ENCODE measurements around the gene UBR3. TPM values are rescaled to one million over a fixed set of nuclear protein-coding genes. Genes with fewer than 3 reads are reported as not detected.
"Not testable (repeated sequence)": the region's sequence is repeated elsewhere in the genome, so short reads cannot be mapped to it uniquely, and the experiment has no call there.

Gene UBR3
- total RNA-seq, 1 donor from 2014 or later = 35.6 TPM

DNA sequence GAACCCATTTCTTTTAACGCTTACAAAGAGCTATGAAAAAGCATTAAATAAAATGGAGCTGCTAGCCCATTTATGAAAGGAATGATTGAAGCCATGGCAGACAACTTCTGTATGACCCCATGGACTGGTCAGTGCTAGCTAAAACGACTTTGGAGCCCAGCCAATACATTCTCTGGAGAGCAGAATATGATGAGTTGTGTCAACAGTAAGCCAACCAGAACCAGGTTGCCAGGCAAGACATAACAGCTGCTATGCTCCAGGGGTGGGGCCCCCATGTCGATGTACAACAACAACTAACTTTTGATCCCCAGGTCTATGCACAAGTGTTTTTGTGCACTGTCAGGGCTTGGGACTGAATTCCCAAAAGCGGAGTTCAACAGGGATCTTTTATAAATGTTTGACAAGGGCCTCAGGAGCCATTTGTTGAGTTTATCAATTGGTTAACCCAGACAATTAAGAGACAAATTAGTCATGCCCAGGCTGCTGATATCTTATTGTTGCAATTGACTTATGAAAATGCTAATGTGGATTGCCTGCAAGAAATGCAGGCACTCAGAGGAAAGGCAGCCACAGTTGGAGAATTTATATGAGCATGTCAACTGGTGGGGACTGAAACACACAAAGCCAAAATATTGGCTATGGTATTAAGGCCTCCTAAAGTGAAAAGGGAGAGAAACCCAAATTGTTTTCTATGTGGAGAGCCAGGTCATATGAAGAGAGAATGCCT, 286.1 kb downstream of the UBR3 start:
- ChIA-PET POLR2A (no interaction called here), CTCF (no interaction called here)
- DNase-seq (no peak), ATAC-seq (ENCODE audit: low read depth) (no peak)
- H3K27me3 Mint-ChIP-seq = no peaks in the 10 kb centered on the region
- TF ChIP-seq, protein P1, sequence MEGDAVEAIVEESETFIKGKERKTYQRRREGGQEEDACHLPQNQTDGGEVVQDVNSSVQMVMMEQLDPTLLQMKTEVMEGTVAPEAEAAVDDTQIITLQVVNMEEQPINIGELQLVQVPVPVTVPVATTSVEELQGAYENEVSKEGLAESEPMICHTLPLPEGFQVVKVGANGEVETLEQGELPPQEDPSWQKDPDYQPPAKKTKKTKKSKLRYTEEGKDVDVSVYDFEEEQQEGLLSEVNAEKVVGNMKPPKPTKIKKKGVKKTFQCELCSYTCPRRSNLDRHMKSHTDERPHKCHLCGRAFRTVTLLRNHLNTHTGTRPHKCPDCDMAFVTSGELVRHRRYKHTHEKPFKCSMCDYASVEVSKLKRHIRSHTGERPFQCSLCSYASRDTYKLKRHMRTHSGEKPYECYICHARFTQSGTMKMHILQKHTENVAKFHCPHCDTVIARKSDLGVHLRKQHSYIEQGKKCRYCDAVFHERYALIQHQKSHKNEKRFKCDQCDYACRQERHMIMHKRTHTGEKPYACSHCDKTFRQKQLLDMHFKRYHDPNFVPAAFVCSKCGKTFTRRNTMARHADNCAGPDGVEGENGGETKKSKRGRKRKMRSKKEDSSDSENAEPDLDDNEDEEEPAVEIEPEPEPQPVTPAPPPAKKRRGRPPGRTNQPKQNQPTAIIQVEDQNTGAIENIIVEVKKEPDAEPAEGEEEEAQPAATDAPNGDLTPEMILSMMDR (IDR thresholded peaks at IDR 0.05) = no peak
- H3K4me3 Mint-ChIP-seq = no peak overlapping the region
- H3K27ac Mint-ChIP-seq = no peak overlapping the region
- H3K9me3 Mint-ChIP-seq = no peaks in the 10 kb centered on the region
- H3K36me3 Mint-ChIP-seq (ENCODE audit: low read depth) = no peaks in the 10 kb centered on the region
- H3K4me1 Mint-ChIP-seq = no peaks in the 10 kb centered on the region
- intact Hi-C loops (cut with micrococcal nuclease) = no loop called here

DNA sequence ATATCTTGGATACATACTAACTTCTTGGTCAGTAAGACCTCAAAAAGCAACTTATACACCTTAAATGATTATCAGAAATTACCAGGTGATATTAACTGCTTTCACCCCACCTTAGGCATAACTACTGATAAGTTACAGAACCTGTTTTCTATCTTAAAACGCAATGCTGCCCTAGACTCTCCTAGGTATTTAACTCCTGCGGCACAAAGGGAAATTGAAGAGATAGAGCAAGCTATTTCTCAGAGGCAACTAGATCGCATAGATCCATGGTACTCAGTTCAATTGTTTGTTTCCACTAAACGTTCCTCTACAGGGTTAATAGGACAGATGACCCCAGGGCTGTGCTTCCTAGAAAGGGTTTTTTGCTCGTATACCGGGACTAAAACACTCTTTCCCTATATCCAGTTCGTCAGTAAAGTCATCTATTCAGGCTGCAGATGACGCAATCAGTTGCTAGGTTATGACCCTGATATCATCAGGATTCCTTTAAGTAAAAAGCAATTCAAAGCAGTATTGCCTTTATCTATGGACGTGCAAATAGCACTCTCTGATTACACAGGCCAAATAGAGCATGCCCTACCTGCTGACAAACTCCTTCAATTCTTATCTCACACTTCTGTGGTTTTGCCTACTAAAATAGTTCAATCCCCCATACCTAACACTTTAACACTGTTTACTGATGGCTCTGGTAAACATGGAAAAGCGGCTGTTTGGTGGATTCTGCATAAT, 288.4 kb downstream of the UBR3 start:
- H3K27me3 Mint-ChIP-seq = no peaks in the 10 kb centered on the region
- no peak for DNase-seq
- H3K4me1 Mint-ChIP-seq = no peaks in the 10 kb centered on the region
- no peak overlapping the region for H3K27ac Mint-ChIP-seq
- no peaks in the 10 kb centered on the region for H3K36me3 Mint-ChIP-seq (ENCODE audit: low read depth)
- no peak overlapping the region for H3K4me3 Mint-ChIP-seq
- TF ChIP-seq, protein P1 (IDR thresholded peaks at IDR 0.05) = no peak
- intact Hi-C loops (cut with micrococcal nuclease) = no loop called here
- ATAC-seq (ENCODE audit: low read depth) = no peak
- CTCF ChIA-PET = no interaction called here
- peaks cover 6% of the 10 kb centered on the region for H3K9me3 Mint-ChIP-seq
- POLR2A ChIA-PET = no interaction called here

DNA sequence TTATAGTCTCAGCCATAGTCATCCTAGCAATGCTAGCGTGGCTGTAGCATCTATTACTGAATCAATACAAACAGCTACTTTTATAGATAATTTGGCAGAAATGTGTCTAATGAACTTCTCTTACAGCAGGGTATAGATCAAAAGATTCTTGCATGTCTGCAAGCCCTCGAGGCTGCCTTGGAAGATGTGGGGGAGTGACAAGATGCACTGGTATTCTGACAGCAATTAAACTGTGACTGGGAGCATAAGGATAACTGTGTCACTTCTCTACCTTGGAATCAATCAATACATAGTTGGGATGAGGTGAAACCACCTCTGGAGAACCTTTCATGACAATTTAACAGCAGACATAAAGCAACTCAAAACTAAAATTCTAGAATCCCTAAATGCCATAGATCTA, 291.4 kb downstream of the UBR3 start:
- TF ChIP-seq, protein P1 (IDR thresholded peaks at IDR 0.05) = no peak
- CTCF ChIA-PET = no interaction called here
- Mint-ChIP-seq H3K36me3 (ENCODE audit: low read depth) (no peaks in the 10 kb centered on the region), H3K4me1 (no peaks in the 10 kb centered on the region), H3K27ac (no peak overlapping the region), H3K9me3 (peaks cover 6% of the 10 kb centered on the region), H3K27me3 (no peaks in the 10 kb centered on the region), H3K4me3 (no peak overlapping the region)
- POLR2A ChIA-PET = no interaction called here
- ATAC-seq (ENCODE audit: low read depth) (no peak), DNase-seq (no peak)
- intact Hi-C loops (cut with micrococcal nuclease) = no loop called here

DNA sequence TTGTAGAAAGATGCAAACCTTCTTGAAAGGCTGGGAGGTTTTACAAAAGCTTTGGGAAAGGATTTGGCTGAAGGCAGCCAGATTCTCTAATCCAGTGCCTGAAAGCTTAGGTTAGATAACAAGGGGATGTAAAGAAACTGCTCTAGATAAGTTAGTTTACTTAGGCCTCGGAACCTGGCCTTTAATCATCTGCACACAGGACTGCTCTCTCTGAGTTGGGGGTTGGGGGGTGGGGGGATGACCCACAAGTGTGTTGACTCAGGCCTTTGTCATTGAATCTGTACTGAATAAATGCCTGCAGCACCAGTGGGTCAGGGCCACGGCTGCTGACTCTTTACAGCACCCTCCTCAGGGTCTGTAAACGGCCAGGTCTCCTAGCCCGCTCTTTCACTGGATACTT, 292.1 kb downstream of the UBR3 start:
- DNase-seq; POLR2A ChIA-PET; H3K27me3 Mint-ChIP-seq; H3K27ac Mint-ChIP-seq; H3K9me3 Mint-ChIP-seq; H3K36me3 Mint-ChIP-seq (ENCODE audit: low read depth); H3K4me1 Mint-ChIP-seq; intact Hi-C loops (cut with micrococcal nuclease); ATAC-seq (ENCODE audit: low read depth); CTCF ChIA-PET; H3K4me3 Mint-ChIP-seq: not testable (repeated sequence)

DNA sequence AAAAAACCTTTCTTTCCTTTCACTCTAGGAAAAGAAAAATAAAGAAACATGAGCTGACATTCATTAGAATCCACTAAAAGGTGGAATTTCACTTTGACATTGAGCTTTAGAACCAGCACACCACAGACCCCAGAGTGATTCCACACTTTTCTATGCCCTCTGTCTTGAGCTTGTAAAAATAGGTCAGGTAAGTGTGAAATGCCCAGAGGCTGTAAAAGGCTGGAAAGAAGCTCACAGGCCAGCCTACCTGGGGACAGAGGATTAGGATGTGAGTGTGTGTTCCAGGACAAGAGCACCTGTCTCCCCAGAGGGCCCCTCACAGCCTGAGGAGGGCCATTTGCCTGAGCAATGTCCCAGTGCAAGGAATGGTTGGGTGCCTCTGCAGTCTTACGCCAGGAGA, 294.4 kb downstream of the UBR3 start:
- Mint-ChIP-seq H3K4me3 (no peak overlapping the region), H3K9me3 (peaks cover 6% of the 10 kb centered on the region), H3K27me3 (peaks cover 9% of the 10 kb centered on the region), H3K27ac (no peak overlapping the region), H3K4me1 (no peaks in the 10 kb centered on the region), H3K36me3 (ENCODE audit: low read depth) (no peaks in the 10 kb centered on the region)
- no peak for DNase-seq
- ChIA-PET POLR2A (no interaction called here), CTCF (no interaction called here)
- TF ChIP-seq, protein P1 (IDR thresholded peaks at IDR 0.05) = no peak
- intact Hi-C loops (cut with micrococcal nuclease) = no loop called here
- no peak for ATAC-seq (ENCODE audit: low read depth)

Measured in activated B cell treated with CpG ODN at 0.5 μM for 24 hours (primary cell).